Left ventricle myocardium inferior (tissue), 1 donor: Measurements from ENCODE around the gene NTRK3. TPM values are rescaled to one million over a fixed set of nuclear protein-coding genes. Genes with fewer than 3 reads are reported as not detected.

ENCODE experiments used
- DNase-seq: peaks from one replicate; pipeline ENCODE4 v3.0.0-alpha.2; 2020
- H3K27ac ChIP-seq: fragments of 200-600 bp; replicated peaks from 2 replicates; pipeline ENCODE4 v1.8.0; 2021
- H3K27me3 ChIP-seq: fragments of 200-600 bp; 2 replicates; pipeline ENCODE4 v1.8.0; 2021; ENCODE audit warnings: low read depth
- H3K36me3 ChIP-seq: fragments of 200-600 bp; 2 replicates; pipeline ENCODE4 v1.8.0; 2021
- H3K4me1 ChIP-seq: fragments of 200-600 bp; 2 replicates; pipeline ENCODE4 v1.8.0; 2021
- H3K4me3 ChIP-seq: fragments of 200-600 bp; 2 replicates; pipeline ENCODE4 v1.8.0; 2021; ENCODE audit warnings: mild to moderate bottlenecking, moderate library complexity
- H3K9me3 ChIP-seq: fragments of 200-600 bp; replicated peaks from 2 replicates; pipeline ENCODE4 v1.8.0; 2021
- CTCF ChIP-seq: fragments of 200-600 bp; IDR thresholded peaks from 2 replicates; pipeline ENCODE4 v1.8.0; 2021; ENCODE audit warnings: antibody characterized with exemption, mild to moderate bottlenecking, borderline replicate concordance
- intact Hi-C: fragments of 100-400 bp; cut with micrococcal nuclease; formaldehyde crosslinking; loops from one replicate; pipeline ENCODE4 v1.11.0; 2022
- total RNA-seq: library from RNA; stranded (reverse); fragmentation: NEBNext Ultra II Directional; extraction: Animal tissue kit (Norgen Biotek cat#: 25700); gene quantifications from one replicate; pipeline ENCODE4 v1.2.1, GENCODE V29; 2021
- donor health status: DM: no; HTN: yes; CAD: no; lungs with severe emphysema.

The NTRK3 gene
- total RNA-seq, 1 donor from 2014 or later: 1.6 TPM

DNA sequence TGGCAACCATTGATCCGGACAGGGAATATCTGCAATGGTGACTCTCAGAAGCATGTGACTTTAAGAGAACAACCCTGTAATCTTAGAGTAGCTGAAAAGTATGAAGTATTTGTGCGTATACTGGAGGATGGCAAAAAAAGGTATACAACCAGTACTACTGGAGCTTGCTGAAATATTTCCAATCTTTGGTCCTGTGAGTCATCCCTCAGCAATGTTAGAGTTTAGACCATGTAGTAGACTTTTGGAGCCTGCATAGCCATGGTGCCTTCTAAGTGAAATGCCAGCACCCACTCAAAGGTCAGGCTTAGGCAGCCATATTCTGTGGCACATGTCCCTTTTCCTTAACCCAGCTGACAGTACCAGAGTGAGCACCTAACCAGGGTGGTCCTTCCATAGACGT is 429.4 kb downstream of the NTRK3 start:
- H3K4me1 ChIP-seq: peaks cover 7% of the 10 kb centered on the region
- no peaks in the 10 kb centered on the region for H3K36me3 ChIP-seq
- no peak overlapping the region for H3K27ac ChIP-seq
- intact Hi-C loops: no loop called here
- no peaks in the 10 kb centered on the region for H3K9me3 ChIP-seq
- no peaks in the 10 kb centered on the region for H3K27me3 ChIP-seq
- no peak for TF ChIP-seq CTCF
- DNase-seq: no peak
- H3K4me3 ChIP-seq: no peak overlapping the region

- H3K4me3 ChIP-seq: no peak overlapping the region
- H3K27ac ChIP-seq: no peak overlapping the region
- no peak for DNase-seq
- H3K4me1 ChIP-seq: peaks cover 7% of the 10 kb centered on the region
- H3K27me3 ChIP-seq: no peaks in the 10 kb centered on the region
- no peak for TF ChIP-seq CTCF
- intact Hi-C loops: no loop called here
- no peaks in the 10 kb centered on the region for H3K36me3 ChIP-seq
- no peaks in the 10 kb centered on the region for H3K9me3 ChIP-seq
Measured at GRCh38 chr15:87826119-87826747, 430.3 kb downstream of the NTRK3 start.

DNA sequence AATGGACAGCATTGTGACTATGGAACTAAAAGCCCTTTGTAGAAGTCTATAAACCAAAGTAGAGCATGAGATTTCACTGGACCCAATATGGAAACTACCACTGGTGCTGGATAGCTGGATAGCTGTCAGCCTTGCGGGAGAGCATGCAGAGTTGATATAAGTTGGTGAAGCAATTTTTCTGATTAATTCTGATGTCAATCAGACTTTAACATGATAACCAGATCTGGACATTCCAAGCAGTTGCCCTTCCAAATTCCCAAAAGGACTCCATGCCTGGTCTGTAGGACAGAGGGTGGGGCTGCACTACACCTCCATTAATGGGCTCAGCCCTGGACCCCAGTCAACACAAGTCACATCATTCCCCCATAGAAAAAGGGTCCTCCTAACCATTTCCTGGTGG is 437.8 kb downstream of the NTRK3 start:
- no peaks in the 10 kb centered on the region for H3K27me3 ChIP-seq
- DNase-seq: no peak
- no peak overlapping the region for H3K27ac ChIP-seq
- no peaks in the 10 kb centered on the region for H3K9me3 ChIP-seq
- H3K4me1 ChIP-seq: no peaks in the 10 kb centered on the region
- H3K4me3 ChIP-seq: no peak overlapping the region
- no peak for TF ChIP-seq CTCF
- no peaks in the 10 kb centered on the region for H3K36me3 ChIP-seq
- intact Hi-C loops: no loop called here

- Histone ChIP-seq H3K4me3 (no peak overlapping the region), H3K4me1 (no peaks in the 10 kb centered on the region), H3K27ac (no peak overlapping the region), H3K27me3 (no peaks in the 10 kb centered on the region), H3K36me3 (no peaks in the 10 kb centered on the region), H3K9me3 (no peaks in the 10 kb centered on the region)
- DNase-seq: no peak
- TF ChIP-seq CTCF: no peak
- intact Hi-C loops: no loop called here
Measured at GRCh38 chr15:87817553-87817952, 439.0 kb downstream of the NTRK3 start.

DNA sequence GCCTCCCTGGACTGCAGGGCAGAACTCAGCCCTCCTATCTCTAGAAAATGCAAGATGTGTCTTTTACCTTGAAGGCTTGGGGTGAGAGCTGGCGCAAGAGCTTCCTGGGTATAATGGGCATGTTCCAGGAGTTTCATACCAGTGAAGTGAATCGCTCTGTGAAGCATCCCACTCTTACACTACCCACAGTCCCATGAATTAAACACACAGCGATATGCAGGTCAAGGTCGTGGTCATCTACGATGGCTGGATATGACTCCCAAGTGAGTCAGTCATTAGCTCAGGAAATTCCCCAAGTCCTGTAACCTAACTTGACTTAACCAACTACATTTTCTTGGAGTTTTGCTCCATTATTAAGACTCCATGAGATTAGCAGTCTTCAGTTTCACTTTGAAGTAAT is 439.7 kb downstream of the NTRK3 start:
- intact Hi-C loops: no loop called here
- Histone ChIP-seq H3K27ac (no peak overlapping the region), H3K36me3 (no peaks in the 10 kb centered on the region), H3K27me3 (peaks cover 5% of the 10 kb centered on the region), H3K4me1 (no peaks in the 10 kb centered on the region), H3K9me3 (no peaks in the 10 kb centered on the region), H3K4me3 (no peak overlapping the region)
- no peak for TF ChIP-seq CTCF
- no peak for DNase-seq
